ENCODE measurements around the gene CA10. TPM values are rescaled to one million over a fixed set of nuclear protein-coding genes. Genes with fewer than 3 reads are reported as not detected.

Gene CA10
- total RNA-seq, 2 donors from 2014 or later = not detected

- Histone ChIP-seq H3K4me1 (no peaks in the 10 kb centered on the region), H3K9me3 (no peaks in the 10 kb centered on the region), H3K36me3 (no peaks in the 10 kb centered on the region), H3K27ac (no peak overlapping the region), H3K27me3 (no peaks in the 10 kb centered on the region), H3K4me3 (no peak overlapping the region)
- no peak for DNase-seq (ENCODE audit: low spot score)
- TF ChIP-seq, protein P1, sequence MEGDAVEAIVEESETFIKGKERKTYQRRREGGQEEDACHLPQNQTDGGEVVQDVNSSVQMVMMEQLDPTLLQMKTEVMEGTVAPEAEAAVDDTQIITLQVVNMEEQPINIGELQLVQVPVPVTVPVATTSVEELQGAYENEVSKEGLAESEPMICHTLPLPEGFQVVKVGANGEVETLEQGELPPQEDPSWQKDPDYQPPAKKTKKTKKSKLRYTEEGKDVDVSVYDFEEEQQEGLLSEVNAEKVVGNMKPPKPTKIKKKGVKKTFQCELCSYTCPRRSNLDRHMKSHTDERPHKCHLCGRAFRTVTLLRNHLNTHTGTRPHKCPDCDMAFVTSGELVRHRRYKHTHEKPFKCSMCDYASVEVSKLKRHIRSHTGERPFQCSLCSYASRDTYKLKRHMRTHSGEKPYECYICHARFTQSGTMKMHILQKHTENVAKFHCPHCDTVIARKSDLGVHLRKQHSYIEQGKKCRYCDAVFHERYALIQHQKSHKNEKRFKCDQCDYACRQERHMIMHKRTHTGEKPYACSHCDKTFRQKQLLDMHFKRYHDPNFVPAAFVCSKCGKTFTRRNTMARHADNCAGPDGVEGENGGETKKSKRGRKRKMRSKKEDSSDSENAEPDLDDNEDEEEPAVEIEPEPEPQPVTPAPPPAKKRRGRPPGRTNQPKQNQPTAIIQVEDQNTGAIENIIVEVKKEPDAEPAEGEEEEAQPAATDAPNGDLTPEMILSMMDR (IDR thresholded peaks at IDR 0.05) = no peak
Observed at GRCh38 chr17:51725185-51725584, 433.3 kb downstream of the CA10 start.

DNA sequence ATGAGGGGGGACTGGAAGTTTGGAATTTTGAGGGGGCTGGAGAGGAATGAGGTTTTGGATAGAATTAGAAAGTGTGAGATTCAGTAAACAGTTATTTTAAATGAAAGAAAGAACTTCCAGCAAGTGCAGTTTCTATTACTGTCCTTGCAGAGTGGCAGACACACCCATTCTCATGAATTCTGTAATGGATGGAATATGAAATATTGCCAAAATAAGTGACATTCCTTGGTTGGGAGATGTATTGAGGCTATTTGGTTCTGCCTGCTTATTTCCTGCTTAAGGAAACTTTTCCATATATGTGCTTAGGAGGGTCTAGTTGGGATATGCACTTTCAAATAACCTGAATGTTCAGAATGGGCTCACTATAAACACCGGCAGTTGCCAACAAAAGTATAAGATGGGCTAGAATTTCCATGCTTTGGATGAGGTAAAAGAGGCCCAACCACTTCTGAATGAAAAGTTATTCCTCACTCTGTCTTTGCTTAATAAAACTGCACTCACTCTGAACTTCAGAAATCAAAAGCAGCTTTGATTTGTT, 434.4 kb downstream of the CA10 start:
- TF ChIP-seq, protein P1 (IDR thresholded peaks at IDR 0.05) = no peak
- H3K9me3 ChIP-seq = no peaks in the 10 kb centered on the region

GRCh38 chr17:51722994-51723393, 435.5 kb downstream of the CA10 start:
- TF ChIP-seq, protein P1 (IDR thresholded peaks at IDR 0.05) = no peak
- no peaks in the 10 kb centered on the region for H3K36me3 ChIP-seq
- no peaks in the 10 kb centered on the region for H3K4me1 ChIP-seq
- no peak overlapping the region for H3K27ac ChIP-seq
- no peaks in the 10 kb centered on the region for H3K27me3 ChIP-seq
- no peaks in the 10 kb centered on the region for H3K9me3 ChIP-seq
- H3K4me3 ChIP-seq = no peak overlapping the region
- no peak for DNase-seq (ENCODE audit: low spot score)

More for the DNA sequence above, 434.4 kb downstream of the CA10 start:
- Histone ChIP-seq H3K4me3 (no peak overlapping the region), H3K27ac (no peak overlapping the region), H3K27me3 (no peaks in the 10 kb centered on the region), H3K4me1 (no peaks in the 10 kb centered on the region), H3K36me3 (no peaks in the 10 kb centered on the region)
- no peak for DNase-seq (ENCODE audit: low spot score)

GRCh38 chr17:51721730-51722129, 436.8 kb downstream of the CA10 start:
- Histone ChIP-seq H3K27me3 (no peaks in the 10 kb centered on the region), H3K4me1 (no peaks in the 10 kb centered on the region), H3K36me3 (no peaks in the 10 kb centered on the region), H3K9me3 (no peaks in the 10 kb centered on the region), H3K4me3 (no peak overlapping the region), H3K27ac (no peak overlapping the region)
- TF ChIP-seq, protein P1 (IDR thresholded peaks at IDR 0.05) = no peak
- no peak for DNase-seq (ENCODE audit: low spot score)

DNA sequence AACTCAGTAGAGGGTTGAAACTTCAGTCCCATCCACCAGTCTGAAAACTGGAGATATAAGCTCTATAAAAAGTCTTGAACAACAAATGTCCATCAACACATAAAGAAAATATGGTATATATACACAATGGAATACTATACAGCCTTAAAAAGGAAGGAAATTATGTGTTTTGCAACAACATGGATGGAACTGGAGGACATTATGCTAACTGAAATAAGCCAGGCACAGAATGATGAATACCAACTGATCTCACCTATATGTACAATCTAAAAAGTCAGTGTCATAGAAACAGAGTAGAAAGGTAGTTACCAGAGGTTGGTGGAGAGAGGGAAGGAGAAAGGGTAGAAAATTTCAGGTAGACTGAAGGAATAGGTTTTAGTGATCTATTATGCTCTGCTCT, 438.1 kb downstream of the CA10 start:
- H3K27ac ChIP-seq = no peak overlapping the region
- TF ChIP-seq, protein P1 (IDR thresholded peaks at IDR 0.05) = no peak
- H3K9me3 ChIP-seq = no peaks in the 10 kb centered on the region
- no peaks in the 10 kb centered on the region for H3K36me3 ChIP-seq
- no peaks in the 10 kb centered on the region for H3K27me3 ChIP-seq
- H3K4me1 ChIP-seq = no peaks in the 10 kb centered on the region
- DNase-seq (ENCODE audit: low spot score) = no peak
- no peak overlapping the region for H3K4me3 ChIP-seq

GRCh38 chr17:51718983-51719382, 439.5 kb downstream of the CA10 start:
- Histone ChIP-seq H3K4me1 (no peaks in the 10 kb centered on the region), H3K27ac (no peak overlapping the region), H3K4me3 (no peak overlapping the region), H3K27me3 (no peaks in the 10 kb centered on the region), H3K9me3 (no peaks in the 10 kb centered on the region), H3K36me3 (no peaks in the 10 kb centered on the region)
- DNase-seq (ENCODE audit: low spot score) = no peak
- TF ChIP-seq, protein P1 (IDR thresholded peaks at IDR 0.05) = no peak
